Iris pigment epithelial cell (primary cell): Measurements from ENCODE around the gene PGPEP1.
"Not testable (repeated sequence)": the region's sequence is repeated elsewhere in the genome, so short reads cannot be mapped to it uniquely, and the experiment has no call there.

ENCODE experiments used
- DNase-seq: peaks from one replicate; pipeline ENCODE4 v3.0.0-alpha.2; 2011; ENCODE audit warnings: low read depth

The PGPEP1 gene

GRCh38 chr19:18308051-18308947 lies 32.1 kb upstream of the PGPEP1 start:
- no peak for DNase-seq

GRCh38 chr19:18308948-18309325 lies 31.5 kb upstream of the PGPEP1 start:
- no peak for DNase-seq

- DNase-seq: no peak
Measured at GRCh38 chr19:18309525-18310064, 30.8 kb upstream of the PGPEP1 start.

- no peak for DNase-seq
Measured at GRCh38 chr19:18310118-18310909, 30.1 kb upstream of the PGPEP1 start.

GRCh38 chr19:18310966-18311365 lies 29.4 kb upstream of the PGPEP1 start:
- no peak for DNase-seq

GRCh38 chr19:18311502-18312091 lies 28.8 kb upstream of the PGPEP1 start:
- no peak for DNase-seq

GRCh38 chr19:18312092-18312534 lies 28.3 kb upstream of the PGPEP1 start:
- no peak for DNase-seq

GRCh38 chr19:18313398-18313797 lies 27.0 kb upstream of the PGPEP1 start:
- DNase-seq: no peak

- no peak for DNase-seq
Measured at GRCh38 chr19:18317961-18318800, 22.2 kb upstream of the PGPEP1 start.

GRCh38 chr19:18319591-18320135 lies 20.7 kb upstream of the PGPEP1 start:
- DNase-seq: no peak

- no peak for DNase-seq
Measured at GRCh38 chr19:18320865-18321733, 19.3 kb upstream of the PGPEP1 start.

GRCh38 chr19:18321734-18322102 lies 18.7 kb upstream of the PGPEP1 start:
- DNase-seq: no peak

GRCh38 chr19:18322318-18322758 lies 18.1 kb upstream of the PGPEP1 start:
- DNase-seq: peak; percentile 63

GRCh38 chr19:18322759-18323460 lies 17.5 kb upstream of the PGPEP1 start, which contains the start of gene LSM4:
TSS of gene LSM4 (minus strand) at chr19:18323076. CDS start at chr19:18323020, 56 bp downstream.
- DNase-seq: peak; percentile 97

- not testable (repeated sequence) for DNase-seq
Measured at GRCh38 chr19:18324373-18324731, 16.0 kb upstream of the PGPEP1 start.

- DNase-seq: no peak
Measured at GRCh38 chr19:18326772-18327171, 13.6 kb upstream of the PGPEP1 start.

GRCh38 chr19:18328340-18329034 lies 11.9 kb upstream of the PGPEP1 start:
- peak; percentile 98 for DNase-seq

- DNase-seq: no peak
Measured at GRCh38 chr19:18329035-18329376, 11.4 kb upstream of the PGPEP1 start.

GRCh38 chr19:18330868-18331267 lies 9.5 kb upstream of the PGPEP1 start:
- DNase-seq: no peak
